HG03196 (cell line): ENCODE measurements around the gene LRRC15.

ENCODE experiments used
- ATAC-seq: cut with Tn5 transposase; IDR thresholded peaks from one replicate; pipeline ENCODE4 v1.9.1; 2021; ENCODE audit not compliant: unreplicated experiment

LRRC15 gene

DNA sequence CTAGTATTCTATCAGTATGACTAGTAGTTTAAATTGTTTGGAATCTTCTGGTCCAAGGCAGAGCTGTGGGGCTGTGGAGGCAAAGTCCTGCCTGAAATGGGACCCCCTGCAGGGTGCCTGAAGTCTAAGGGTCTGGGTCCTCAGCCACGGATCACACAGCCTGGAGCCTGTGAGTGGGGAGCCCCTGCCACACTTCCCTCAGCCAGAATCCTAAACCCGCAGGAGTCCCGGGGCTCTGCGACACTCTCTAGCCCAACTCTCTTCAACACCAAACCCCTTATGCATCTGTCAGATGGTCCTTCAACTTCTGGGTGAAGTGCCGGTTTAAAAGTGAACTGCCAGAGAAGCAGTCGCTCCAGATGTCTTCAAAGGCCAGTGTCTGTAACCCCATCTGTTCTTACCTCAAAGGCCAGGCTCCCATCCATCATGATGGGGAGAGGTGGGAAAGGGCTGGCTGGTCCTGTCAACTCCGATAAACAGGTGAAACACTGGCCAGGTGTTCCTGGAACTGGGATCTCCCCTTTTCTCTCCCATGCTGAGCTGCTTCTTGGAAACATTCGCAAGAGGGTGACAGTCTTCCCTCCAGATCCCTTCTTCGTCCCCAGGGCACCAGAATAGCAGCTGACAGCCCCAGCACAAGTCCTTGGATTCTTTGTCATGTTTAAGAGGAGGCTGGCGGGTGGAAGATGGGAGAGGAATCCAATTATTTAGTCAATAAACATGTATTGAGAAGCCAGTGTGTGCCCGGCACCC is 64.0 kb downstream of the LRRC15 start:
- ATAC-seq: no peak
